ENCODE data around the gene GCDH.
"Not testable (repeated sequence)": the region's sequence is repeated elsewhere in the genome, so short reads cannot be mapped to it uniquely, and the experiment has no call there.

The GCDH gene

GRCh38 chr19:12872941-12873890 is 17.7 kb upstream of the GCDH start:
- peak; percentile 68 for DNase-seq

DNA sequence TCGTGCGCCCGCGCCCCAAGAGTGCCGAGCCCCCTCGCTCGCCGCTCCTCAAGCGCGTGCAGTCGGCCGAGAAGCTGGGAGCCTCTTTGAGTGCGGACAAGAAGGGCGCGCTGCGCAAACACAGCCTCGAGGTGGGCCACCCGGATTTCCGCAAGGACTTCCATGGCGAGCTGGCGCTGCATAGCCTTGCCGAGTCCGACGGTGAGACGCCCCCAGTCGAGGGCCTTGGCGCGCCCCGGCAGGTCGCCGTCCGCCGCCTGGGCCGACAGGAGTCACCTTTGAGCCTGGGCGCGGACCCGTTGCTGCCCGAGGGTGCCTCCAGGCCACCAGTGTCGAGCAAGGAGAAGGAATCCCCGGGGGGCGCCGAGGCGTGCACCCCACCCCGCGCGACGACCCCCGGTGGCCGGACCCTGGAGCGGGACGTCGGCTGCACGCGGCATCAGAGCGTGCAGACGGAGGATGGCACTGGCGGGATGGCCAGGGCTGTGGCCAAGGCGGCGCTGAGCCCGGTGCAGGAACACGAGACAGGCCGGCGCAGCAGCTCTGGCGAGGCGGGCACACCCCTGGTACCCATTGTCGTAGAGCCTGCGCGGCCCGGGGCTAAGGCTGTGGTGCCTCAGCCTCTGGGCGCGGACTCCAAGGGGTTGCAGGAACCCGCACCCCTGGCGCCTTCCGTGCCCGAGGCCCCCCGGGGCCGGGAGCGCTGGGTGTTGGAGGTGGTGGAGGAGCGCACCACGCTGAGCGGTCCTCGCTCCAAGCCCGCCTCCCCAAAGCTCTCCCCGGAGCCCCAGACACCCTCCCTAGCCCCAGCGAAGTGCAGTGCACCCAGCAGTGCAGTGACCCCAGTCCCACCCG is 16.8 kb upstream of the GCDH start:
- no peak for DNase-seq

DNA sequence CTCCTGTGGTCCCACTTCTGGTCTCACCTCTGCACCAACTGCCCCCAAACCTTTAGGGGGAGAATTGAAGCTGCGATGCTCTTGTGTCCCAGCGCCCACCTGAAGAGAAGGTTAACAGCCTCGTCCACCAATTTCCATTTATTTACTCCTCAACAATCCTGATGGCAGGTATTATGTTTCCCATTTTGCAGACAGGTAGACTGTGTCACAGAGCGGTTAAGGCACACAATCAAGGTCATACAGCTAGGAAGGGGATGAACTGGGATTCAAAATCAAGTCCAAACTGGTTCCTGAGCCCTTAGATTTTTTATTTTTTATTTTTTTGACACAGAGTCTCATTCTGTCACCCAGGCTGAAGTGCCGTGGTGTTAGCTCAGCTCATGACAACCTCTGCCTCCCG is 15.9 kb upstream of the GCDH start:
- DNase-seq = no peak

GRCh38 chr19:12880551-12881171 is 10.3 kb upstream of the GCDH start:
- DNase-seq = peak; percentile 39

DNA sequence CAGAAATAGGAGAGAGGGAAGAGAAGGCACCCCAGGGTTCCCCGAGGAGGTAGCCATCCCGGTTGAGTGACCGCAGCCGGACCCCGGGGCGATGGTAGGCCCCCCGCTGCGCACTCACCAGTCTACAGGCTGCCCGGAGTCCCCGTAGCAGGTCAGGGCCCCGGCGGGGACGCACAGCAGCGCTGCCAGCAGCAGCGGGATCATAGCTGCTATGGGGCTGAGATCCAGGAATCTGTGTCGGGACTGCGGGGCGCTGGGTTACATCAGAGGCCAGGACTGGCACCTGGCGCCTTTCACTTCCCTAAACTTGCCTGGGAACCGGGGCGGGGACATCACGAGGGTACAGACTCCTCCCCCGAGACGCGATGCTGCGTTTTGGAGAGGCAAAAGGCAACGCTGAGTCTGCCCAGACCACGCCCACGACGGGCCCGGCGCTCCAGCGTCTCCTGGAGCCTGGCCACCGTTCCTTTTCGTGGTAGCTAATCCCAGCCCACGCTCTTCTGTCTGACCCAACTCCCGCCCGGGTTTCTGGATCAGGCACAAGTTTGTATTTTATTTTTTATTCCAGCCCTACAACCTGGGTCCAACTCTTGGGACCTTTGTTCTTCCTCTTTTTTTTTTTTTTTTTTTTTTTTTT is 9.7 kb upstream of the GCDH start, which contains the start of gene DNASE2:
TSS of gene DNASE2 (minus strand) at position 278 of the 637 bp plus-strand sequence. CDS start at position 204, 74 bp downstream.
- DNase-seq = peak; percentile 85

GRCh38 chr19:12882589-12882988 is 8.4 kb upstream of the GCDH start:
- no peak for DNase-seq

GRCh38 chr19:12884202-12884601 is 6.8 kb upstream of the GCDH start:
- DNase-seq = no peak

DNA sequence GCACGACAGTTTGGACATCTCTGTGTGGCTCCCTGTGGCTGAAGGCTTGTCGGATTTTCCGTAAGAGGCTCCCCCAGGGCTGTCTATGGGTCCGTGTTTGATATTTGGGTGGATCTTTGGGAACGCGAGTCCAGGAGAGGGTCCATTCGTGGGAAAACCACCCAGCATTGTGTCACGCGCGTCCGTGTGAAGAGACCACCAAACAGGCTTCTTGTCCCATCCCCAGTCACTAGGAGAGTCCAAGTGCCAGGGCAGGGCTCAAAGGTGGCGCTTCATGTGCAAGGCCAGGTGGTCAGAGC is 6.4 kb upstream of the GCDH start:
- DNase-seq = no peak

DNA sequence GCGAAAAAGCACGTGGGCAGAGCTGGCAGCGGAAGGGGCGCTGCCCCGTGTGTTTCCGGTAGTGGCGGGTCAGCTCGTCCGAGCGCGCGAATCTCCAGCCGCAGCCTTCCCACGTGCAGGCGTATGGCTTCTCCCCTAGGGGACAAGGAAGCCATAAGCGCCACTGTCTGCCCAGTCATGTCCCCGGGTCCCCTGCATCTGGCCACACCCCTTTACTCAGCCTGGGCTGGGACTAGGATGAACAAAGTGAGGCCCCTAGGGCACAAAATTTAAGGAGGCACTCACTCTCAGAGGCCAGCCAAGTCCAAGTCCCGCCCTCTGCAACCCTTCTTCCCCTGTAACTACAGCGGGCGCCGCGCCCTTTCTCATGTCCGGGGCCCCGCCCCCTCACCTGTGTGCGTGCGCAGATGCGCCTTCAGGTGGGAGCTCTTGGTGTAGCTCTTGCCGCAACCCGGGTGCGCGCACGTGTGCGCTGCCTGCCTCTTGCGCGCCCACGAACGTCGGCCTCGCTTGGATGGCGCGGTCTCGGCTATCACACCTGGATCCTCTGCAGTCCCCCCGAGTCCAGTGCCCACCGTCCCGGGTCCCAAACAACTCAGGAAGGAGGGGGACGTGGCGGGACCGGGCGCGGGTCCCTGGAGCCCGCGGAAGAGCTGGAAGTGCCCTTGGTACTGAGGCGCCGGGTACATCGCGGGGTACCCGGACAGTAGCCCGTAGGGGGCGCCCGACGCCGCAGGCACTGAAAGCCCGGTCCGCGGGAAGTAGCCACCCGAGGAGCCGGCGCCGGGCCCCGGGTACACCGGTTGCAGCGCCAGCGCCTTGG is 5.8 kb upstream of the GCDH start:
- peak; percentile 86 for DNase-seq

DNA sequence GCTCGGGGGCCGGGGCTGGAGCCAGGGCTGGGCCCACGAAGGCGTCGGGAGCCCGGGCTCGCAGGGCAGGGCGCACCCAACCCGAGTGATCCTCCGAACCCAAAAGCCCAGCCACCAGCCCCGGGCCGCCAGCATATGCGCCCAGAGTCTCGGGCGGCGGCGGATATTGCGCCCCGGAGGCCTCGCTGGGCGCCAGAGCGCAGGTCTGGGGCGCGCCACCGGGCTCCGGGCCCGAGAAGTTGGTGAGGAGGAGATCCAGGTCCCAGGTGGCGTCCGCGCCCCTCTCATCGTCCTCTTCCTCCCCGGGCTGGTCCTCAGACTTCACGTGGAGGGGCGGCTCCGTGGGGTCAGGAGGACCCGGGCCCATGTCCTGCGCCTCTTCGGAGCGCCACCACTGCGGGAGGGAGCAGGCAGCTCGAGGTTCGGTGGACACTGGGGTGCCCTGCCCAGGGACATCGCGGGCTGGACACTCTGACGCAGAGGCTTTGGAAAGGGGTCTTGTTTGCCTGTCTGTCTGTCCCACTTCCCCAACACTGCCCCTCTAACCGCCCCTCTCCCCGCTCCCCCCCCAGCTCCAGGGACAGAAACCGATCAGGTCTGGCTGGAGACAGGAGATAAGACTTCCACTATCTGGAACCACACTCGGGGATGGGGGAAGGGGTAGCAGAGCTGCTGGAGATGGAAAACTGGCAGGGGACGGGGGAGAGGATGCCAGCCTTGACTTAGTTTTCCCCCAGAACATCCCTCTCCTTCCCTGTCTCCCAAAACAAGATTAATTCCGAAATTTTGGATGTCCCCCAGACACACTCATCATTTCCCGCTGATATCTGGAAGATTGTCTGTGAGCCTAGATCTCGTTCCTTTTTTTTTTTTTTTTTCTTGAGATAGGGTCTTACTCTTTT is 5.0 kb upstream of the GCDH start:
- no peak for DNase-seq

DNA sequence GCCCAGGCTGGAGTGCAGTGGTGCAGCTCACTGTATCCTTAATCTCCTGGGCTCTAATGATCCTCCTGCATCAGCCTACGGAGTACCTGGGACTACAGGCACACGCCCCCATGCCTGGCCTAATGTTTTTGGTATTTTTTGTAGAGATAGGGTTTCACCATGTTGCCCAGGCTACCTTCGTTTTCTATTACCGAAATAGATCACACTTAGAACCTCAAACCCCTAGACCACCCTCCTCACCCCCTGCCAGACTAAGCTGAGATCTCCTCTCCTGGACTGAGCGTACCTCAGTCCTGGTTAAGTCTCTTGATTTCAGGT is 4.3 kb upstream of the GCDH start:
- DNase-seq = no peak

GRCh38 chr19:12886969-12887747 is 3.8 kb upstream of the GCDH start, which contains the start of gene KLF1:
Gene KLF1 (minus strand): TSS chr19:12887201. CDS start chr19:12887140, 61 bp downstream.
- DNase-seq = no peak

DNA sequence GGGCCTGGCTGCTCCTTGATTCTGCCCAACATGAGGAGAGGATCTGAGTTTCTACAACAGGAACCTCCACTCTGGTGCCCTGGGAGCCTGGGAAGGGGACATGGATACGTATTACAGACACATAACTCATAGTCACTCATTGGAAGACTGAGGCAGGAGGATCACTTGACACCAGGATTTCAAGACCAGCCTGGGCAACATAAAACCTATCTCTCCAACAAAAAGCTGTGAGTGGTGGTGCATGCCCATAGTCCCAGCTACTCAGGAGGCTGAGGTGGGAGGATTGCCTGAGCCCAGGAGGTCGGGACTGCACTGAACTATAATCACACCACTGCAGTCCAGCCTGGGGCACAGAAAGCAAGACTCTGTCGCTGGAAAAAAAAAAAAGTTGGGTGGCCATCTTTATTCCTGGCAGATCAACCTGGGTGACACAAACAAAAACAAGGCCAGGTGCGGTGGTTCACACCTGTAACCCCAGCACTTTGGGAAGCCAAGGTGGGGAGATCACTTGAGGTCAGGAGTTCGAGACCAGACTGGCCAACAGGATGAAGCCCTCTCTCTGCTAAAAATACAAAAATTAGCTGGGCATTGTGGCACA is 2.9 kb upstream of the GCDH start:
- DNase-seq = no peak

DNA sequence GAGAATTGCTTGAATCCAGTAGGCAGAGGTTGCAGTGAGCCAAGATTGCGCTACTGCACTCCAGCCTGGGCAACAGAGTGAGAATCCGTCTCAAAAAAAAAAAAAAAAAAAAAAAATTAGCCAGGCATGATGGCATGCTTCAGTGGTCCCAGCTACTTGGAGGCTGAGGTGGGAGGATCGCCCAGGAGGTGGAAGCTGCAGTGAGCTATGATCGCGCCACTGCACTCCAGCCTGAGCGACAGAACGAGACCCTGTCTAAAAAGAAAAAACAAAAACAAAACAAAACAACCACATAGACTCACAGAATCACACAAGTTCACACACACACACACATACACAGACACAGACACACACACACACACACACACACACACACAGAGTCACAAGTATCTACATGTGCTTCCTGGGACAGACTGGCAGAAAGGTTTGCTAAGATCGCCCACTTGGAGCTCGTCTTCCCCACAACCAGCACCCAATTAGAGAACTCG is 617 bp upstream of the GCDH start:
- not testable (repeated sequence) for DNase-seq

DNA sequence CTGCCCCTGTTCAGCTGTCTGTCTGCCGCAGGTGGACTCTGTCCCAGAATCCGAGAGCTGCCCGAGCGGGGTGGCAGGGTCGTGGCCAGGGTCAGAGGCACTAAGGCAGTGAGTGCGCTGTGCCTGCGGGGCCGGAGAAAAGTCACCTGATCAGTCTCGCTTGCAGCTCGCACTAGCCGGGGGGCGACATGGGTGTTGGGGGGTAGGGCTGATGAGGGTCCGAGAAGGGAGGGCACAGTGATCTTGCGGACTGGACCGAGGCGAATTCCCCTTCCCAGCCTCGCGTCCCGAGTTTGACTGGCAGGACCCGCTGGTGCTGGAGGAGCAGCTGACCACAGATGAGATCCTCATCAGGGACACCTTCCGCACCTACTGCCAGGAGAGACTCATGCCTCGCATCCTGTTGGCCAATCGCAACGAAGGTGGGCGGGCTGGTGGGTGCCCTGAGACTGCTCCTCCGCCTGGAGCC is 627 bp downstream of the GCDH start:
- DNase-seq = no peak

GRCh38 chr19:12893582-12893981 is 2.6 kb downstream of the GCDH start:
- DNase-seq = no peak

DNA sequence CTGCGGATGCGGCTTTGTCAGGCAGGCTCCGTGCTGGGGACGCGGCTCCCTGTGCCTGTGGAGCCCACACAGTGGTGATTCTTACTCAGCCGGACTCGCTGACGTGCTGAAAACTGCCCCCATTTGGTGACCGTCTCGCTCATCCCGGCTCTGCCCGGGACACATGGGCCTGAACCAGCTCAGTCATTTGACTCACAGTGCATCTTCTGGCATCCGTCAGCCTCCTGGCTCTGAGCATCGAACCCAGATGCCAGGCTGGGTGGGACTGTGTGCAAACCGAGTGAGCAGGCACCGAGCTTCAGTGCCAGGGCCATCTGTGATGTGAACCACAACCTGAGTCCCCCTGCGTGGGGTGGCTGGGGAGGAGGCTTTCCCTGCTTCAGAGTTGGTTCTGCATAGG is 5.5 kb downstream of the GCDH start:
- DNase-seq = no peak

DNA sequence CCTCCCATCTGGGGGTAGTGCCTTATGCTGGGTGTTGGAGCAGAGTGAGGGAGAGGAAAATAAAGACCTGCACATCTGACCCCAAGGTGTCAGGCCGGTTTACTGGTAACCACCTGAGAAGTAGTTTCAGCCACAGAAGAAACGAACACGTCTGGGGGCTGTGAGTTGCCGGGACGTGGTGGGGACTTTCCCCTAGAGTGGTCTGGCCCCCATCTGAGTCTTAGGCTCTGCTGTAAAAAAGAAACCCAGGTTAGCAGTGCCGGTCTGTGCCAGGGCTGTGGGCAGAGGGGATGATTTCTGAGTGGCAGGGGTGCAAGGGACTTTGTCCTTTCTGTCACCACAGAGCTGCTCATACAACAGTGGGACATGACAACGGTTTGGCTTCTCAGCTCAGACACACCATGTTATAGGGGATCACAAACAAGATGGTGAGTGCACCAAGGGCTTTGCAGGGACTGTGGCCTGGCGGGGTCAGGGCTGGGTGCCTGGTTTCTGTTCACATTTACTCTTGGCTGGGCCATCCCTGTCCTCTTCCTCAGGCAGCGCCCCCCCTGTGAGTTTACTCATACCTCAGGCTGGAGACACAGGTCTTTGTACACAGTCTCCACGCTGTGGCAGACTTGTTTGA is 9.0 kb downstream of the GCDH start:
- no peak for DNase-seq

DNA sequence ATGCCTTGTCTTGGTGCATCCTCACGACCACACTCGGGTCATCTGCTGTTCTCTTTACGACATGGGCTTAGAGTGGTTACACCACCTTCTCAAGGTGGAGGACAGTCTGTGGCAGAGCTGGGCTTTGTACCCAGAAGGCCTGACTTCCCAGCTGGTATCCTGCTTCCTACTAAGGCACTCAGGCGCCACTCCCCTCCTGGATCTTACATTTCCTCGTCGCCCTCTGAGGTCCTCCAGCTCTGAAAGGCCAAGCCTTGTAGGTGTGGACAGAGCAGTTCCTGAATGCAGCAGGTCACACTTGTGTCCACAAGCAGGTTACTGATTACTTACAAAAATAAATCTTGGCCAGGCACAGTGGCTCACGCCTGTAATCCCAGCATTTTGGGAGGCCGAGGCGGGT is 16.2 kb downstream of the GCDH start:
- DNase-seq = no peak
